Trophoblast cell (in vitro differentiated cells and primary cell): ENCODE results near the gene HTRA2.

Experiments
- DNase-seq, 2 donors: peaks; one replicate each; pipeline ENCODE4 v3.0.0-alpha.2; 2016
- H2AFZ ChIP-seq: 2 replicates; pipeline ENCODE4 v1.6.1; 2013; ENCODE audit warnings: low read length, moderate library complexity, mild to moderate bottlenecking; ENCODE audit not compliant: insufficient read depth, poor library complexity
- H2AK5ac ChIP-seq: 2 replicates; pipeline ENCODE4 v1.6.1; 2013; ENCODE audit warnings: mild to moderate bottlenecking, low read length
- H2BK120ac ChIP-seq: 2 replicates; pipeline ENCODE4 v1.6.1; 2013; ENCODE audit warnings: low read length, mild to moderate bottlenecking, moderate library complexity; ENCODE audit not compliant: insufficient read depth, poor library complexity
- H2BK12ac ChIP-seq: 2 replicates; pipeline ENCODE4 v1.6.1; 2013; ENCODE audit warnings: mild to moderate bottlenecking, low read length, moderate library complexity
- H2BK5ac ChIP-seq: 2 replicates; pipeline ENCODE4 v1.6.1; 2013; ENCODE audit warnings: low read length, low read depth, moderate library complexity, mild to moderate bottlenecking; ENCODE audit not compliant: poor library complexity
- H3K14ac ChIP-seq: 2 replicates; pipeline ENCODE4 v1.6.1; 2013; ENCODE audit warnings: mild to moderate bottlenecking, low read length
- H3K18ac ChIP-seq: 2 replicates; pipeline ENCODE4 v1.6.1; 2013; ENCODE audit warnings: mild to moderate bottlenecking, low read length
- H3K23ac ChIP-seq: 2 replicates; pipeline ENCODE4 v1.6.1; 2013; ENCODE audit warnings: low read length
- H3K27ac ChIP-seq: 2 replicates; pipeline ENCODE4 v1.5.1; 2013; ENCODE audit warnings: low read depth, mild to moderate bottlenecking, inconsistent platforms, low read length, moderate library complexity
- H3K27me3 ChIP-seq: 2 replicates; pipeline ENCODE4 v1.6.1; 2013; ENCODE audit warnings: inconsistent platforms, mild to moderate bottlenecking, low read length, moderate library complexity; ENCODE audit not compliant: insufficient read depth
- H3K36me3 ChIP-seq, 2 experiments: 1 replicate in 1 of 2; 2 replicates in 1 of 2; pipeline ENCODE4 v1.6.1; 2013; ENCODE audit warnings: low read length in 2 of 2, mild to moderate bottlenecking in 2 of 2, moderate library complexity in 1 of 2; ENCODE audit not compliant: insufficient read depth in 2 of 2, control insufficient read depth in 1 of 2
- H3K4ac ChIP-seq: 2 replicates; pipeline ENCODE4 v1.6.1; 2013; ENCODE audit warnings: low read depth, mild to moderate bottlenecking, low read length, moderate library complexity
- H3K4me1 ChIP-seq, 2 experiments: 1 replicate in 1 of 2; 2 replicates in 1 of 2; pipeline ENCODE4 v1.6.1; 2013; ENCODE audit warnings: low read length in 2 of 2, mild to moderate bottlenecking in 2 of 2, moderate library complexity in 1 of 2; ENCODE audit not compliant: insufficient read depth in 2 of 2, control insufficient read depth in 1 of 2
- H3K4me2 ChIP-seq: 2 replicates; pipeline ENCODE4 v1.6.1; 2013; ENCODE audit warnings: inconsistent platforms, mild to moderate bottlenecking, low read length, moderate library complexity
- H3K4me3 ChIP-seq: 2 replicates; pipeline ENCODE4 v1.5.1; 2013; ENCODE audit warnings: mild to moderate bottlenecking, low read depth, low read length, inconsistent platforms
- H3K79me1 ChIP-seq: one replicate; pipeline ENCODE4 v1.6.1; 2013; ENCODE audit warnings: low read length
- H3K79me2 ChIP-seq: 2 replicates; pipeline ENCODE4 v1.6.1; 2013; ENCODE audit warnings: low read length, mild to moderate bottlenecking; ENCODE audit not compliant: control insufficient read depth, insufficient read depth, poor library complexity
- H3K9ac ChIP-seq: 2 replicates; pipeline ENCODE4 v1.6.1; 2013; ENCODE audit warnings: mild to moderate bottlenecking, low read length
- H3K9me3 ChIP-seq: 2 replicates; pipeline ENCODE4 v1.6.1; 2013; ENCODE audit warnings: low read depth, mild to moderate bottlenecking, control low read depth, inconsistent platforms, low read length; ENCODE audit not compliant: insufficient read depth
- H4K12ac ChIP-seq: 2 replicates; pipeline ENCODE4 v1.6.1; 2013; ENCODE audit warnings: low read depth, mild to moderate bottlenecking, low read length, moderate library complexity
- H4K8ac ChIP-seq: 2 replicates; pipeline ENCODE4 v1.6.1; 2013; ENCODE audit warnings: low read depth, mild to moderate bottlenecking, low read length, moderate library complexity
- H4K91ac ChIP-seq: one replicate; pipeline ENCODE4 v1.6.1; 2013; ENCODE audit warnings: low read depth, mild to moderate bottlenecking, low read length, moderate library complexity
- WGBS: extraction: QIAGEN DNeasy Blood & Tissue Kit; methylation state at CpG from one replicate; pipeline ENCODE4 v1.1.7; 2013; ENCODE audit warnings: missing lambda C conversion rate; ENCODE audit not compliant: insufficient read length, insufficient coverage; ENCODE audit errors: extremely low coverage; 5-methylcytosine and 5-hydroxymethylcytosine counted together

Gene HTRA2

GRCh38 chr2:74535440-74535965 lies 5.8 kb downstream of the HTRA2 start:
- H3K4me1 ChIP-seq, result peaks cover 5% of the 10 kb centered on the region in 2 experiments
- no peak overlapping the region for H3K23ac ChIP-seq
- no peaks in the 10 kb centered on the region for H3K79me1 ChIP-seq
- no peak overlapping the region for H3K27ac ChIP-seq
- H3K36me3 ChIP-seq, result peaks cover 12 to 18% of the 10 kb centered on the region in 2 experiments
- H3K18ac ChIP-seq, result no peak overlapping the region
- no peak overlapping the region for H2AK5ac ChIP-seq
- H3K9ac ChIP-seq, result no peak overlapping the region
- no peak overlapping the region for H3K14ac ChIP-seq
- no peak overlapping the region for H2BK120ac ChIP-seq
- no peak for DNase-seq
- no peak overlapping the region for H2AFZ ChIP-seq
- H4K12ac ChIP-seq, result no peak overlapping the region
- no peak overlapping the region for H4K8ac ChIP-seq
- no peak overlapping the region for H4K91ac ChIP-seq
- H3K9me3 ChIP-seq, result no peaks in the 10 kb centered on the region
- H3K79me2 ChIP-seq, result no peaks in the 10 kb centered on the region
- H2BK5ac ChIP-seq, result no peak overlapping the region
- no peak overlapping the region for H3K4me2 ChIP-seq
- H3K27me3 ChIP-seq, result no peaks in the 10 kb centered on the region
- H2BK12ac ChIP-seq, result no peak overlapping the region
- WGBS, result no CpG with 5 or more reads among the region's 10 CpGs
- no peak overlapping the region for H3K4me3 ChIP-seq
- no peak overlapping the region for H3K4ac ChIP-seq

DNA sequence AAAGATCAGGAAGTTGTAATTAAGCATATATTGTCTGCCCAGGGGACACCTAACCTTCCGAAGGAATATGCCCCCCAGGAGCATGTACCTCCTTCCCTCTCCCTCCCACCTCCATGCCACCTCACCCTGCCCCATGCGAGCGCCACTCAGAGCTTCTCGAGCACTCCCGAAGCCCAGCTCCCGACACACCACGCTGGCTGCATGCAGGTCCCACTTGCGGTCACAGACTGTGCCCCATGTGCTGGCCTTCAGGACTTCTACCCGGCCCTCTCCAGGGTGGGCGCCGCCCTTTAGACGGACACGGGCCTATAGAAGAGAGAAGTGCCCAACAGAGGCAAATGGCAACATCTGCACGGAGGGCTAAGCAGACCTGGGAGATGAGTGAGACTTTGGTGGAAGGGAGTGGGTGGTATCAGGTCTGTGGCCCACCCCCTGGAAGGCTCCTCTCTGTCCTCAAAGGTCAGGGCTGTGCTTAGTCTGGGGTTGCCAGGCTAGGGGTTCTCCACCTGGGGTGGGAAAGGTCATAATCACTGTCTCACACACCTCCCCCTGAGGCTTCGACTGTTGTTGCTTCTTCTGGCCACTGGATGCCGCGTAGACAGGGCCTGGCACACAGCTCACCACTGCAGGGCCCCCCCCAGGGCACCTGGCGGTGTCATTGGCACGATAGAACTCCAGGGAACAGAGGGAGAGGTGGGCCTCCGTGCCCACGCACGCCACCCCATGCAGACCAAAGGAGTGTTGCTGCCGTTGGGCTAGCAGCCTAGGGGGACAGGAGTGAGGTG lies 6.6 kb downstream of the HTRA2 start:
- Histone ChIP-seq H2BK12ac (no peak overlapping the region), H4K12ac (no peak overlapping the region), H3K18ac (no peak overlapping the region), H3K27me3 (no peaks in the 10 kb centered on the region), H3K4me1 (no peaks in the 10 kb centered on the region), H3K4me3 (no peak overlapping the region), H3K36me3 (peaks cover 12 to 17% of the 10 kb centered on the region in 2 experiments), H2AK5ac (no peak overlapping the region), H3K79me1 (no peaks in the 10 kb centered on the region), H2BK120ac (no peak overlapping the region), H2BK5ac (no peak overlapping the region), H3K9ac (no peak overlapping the region), H3K4me2 (no peak overlapping the region), H3K27ac (no peak overlapping the region), H3K9me3 (no peaks in the 10 kb centered on the region), H3K4ac (no peak overlapping the region), H4K8ac (no peak overlapping the region), H3K14ac (no peak overlapping the region), H3K23ac (no peak overlapping the region), H4K91ac (no peak overlapping the region), H2AFZ (no peak overlapping the region), H3K79me2 (no peaks in the 10 kb centered on the region)
- DNase-seq, result no peak
- WGBS, result no CpG with 5 or more reads among the region's 23 CpGs

DNA sequence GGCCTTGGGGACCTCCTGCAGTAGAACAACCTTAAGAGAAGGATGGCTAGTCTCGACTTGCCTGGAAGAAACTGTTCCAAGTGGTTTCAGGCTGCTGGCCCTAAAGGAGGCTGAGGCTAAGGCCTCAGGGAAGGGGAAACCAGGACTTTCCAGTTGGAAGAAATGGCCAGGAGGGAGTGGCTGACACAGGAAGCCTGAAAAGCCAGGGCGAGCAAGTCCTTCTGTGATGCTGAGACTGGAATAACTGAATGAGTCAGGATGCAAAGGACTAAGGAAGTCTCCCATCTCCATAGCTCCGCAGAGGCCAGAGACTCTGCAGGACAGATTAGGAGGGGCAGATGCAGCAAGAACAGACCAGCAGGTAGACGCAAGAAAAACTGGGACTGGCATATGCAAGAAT lies 7.4 kb downstream of the HTRA2 start:
- Histone ChIP-seq H3K23ac (no peak overlapping the region), H4K8ac (no peak overlapping the region), H2AK5ac (no peak overlapping the region), H3K14ac (no peak overlapping the region), H3K36me3 (peaks cover 8 to 13% of the 10 kb centered on the region in 2 experiments), H4K12ac (no peak overlapping the region), H2BK5ac (no peak overlapping the region), H3K9ac (no peak overlapping the region), H3K27ac (no peak overlapping the region), H3K4me2 (no peak overlapping the region), H2BK12ac (no peak overlapping the region), H3K4me1 (no peaks in the 10 kb centered on the region), H4K91ac (no peak overlapping the region), H2AFZ (no peak overlapping the region), H3K79me2 (no peaks in the 10 kb centered on the region), H3K79me1 (no peaks in the 10 kb centered on the region), H3K27me3 (no peaks in the 10 kb centered on the region), H3K18ac (no peak overlapping the region), H3K9me3 (no peaks in the 10 kb centered on the region), H2BK120ac (no peak overlapping the region), H3K4ac (no peak overlapping the region), H3K4me3 (no peak overlapping the region)
- no CpG with 5 or more reads among the region's 4 CpGs for WGBS
- no peak for DNase-seq

DNA sequence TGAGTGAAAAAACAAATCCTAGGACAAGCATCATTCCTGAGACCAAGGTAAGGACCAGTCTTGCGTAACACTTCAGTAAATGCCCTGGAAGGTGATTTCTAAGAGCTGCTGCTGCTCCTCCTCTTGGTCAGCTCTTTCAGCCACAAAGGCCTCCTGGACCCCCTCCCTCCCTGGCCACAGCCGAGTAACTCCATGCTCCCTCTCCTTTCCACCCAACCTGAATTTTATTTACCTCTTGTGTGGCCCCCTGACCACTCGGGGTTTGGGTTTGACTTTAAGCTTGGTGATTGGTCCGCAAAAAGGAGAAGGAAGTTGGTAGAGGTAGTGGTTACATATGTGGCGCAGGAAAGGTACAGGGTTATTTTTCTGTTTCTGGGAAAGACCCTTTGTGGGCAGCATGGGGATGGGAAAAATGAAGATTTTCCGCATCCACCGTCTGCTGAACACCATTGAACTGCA lies 9.2 kb downstream of the HTRA2 start:
- no peaks in the 10 kb centered on the region for H3K79me1 ChIP-seq
- no peak overlapping the region for H2AK5ac ChIP-seq
- H3K27me3 ChIP-seq, result no peaks in the 10 kb centered on the region
- DNase-seq, result no peak
- no peak overlapping the region for H2BK120ac ChIP-seq
- no peak overlapping the region for H3K4ac ChIP-seq
- no CpG with 5 or more reads among the region's 7 CpGs for WGBS
- no peak overlapping the region for H3K27ac ChIP-seq
- H3K4me3 ChIP-seq, result no peak overlapping the region
- H3K4me2 ChIP-seq, result no peak overlapping the region
- no peak overlapping the region for H2BK12ac ChIP-seq
- H3K9me3 ChIP-seq, result no peaks in the 10 kb centered on the region
- no peak overlapping the region for H3K18ac ChIP-seq
- no peak overlapping the region for H2BK5ac ChIP-seq
- no peak overlapping the region for H3K14ac ChIP-seq
- H2AFZ ChIP-seq, result no peak overlapping the region
- no peak overlapping the region for H4K91ac ChIP-seq
- no peaks in the 10 kb centered on the region for H3K4me1 ChIP-seq
- no peak overlapping the region for H3K9ac ChIP-seq
- H3K79me2 ChIP-seq, result no peaks in the 10 kb centered on the region
- H4K8ac ChIP-seq, result no peak overlapping the region
- no peak overlapping the region for H3K23ac ChIP-seq
- no peak overlapping the region for H4K12ac ChIP-seq
- H3K36me3 ChIP-seq, result peaks cover 0 to 4% of the 10 kb centered on the region in 2 experiments
